Natural killer cell (primary cell): ENCODE measurements around the gene TTC28. TPM values are rescaled to one million over a fixed set of nuclear protein-coding genes. Genes with fewer than 3 reads are reported as not detected.

Source experiments
- ATAC-seq, 3 donors: fragments of 150-1000 bp in 2 of 3; fragments of 200-7000 bp in 1 of 3; cut with Tn5 transposase; 1 replicate in 1 of 3; 2 replicates in 2 of 3; pipeline ENCODE4 v1.10.0; 2021; ENCODE audit warnings: mild to moderate bottlenecking in 2 of 3, moderate library complexity in 2 of 3
- DNase-seq, 2 donors: peaks; one replicate each; pipeline versions ENCODE4 v3.0.0 to v3.0.0-alpha.2; 2013 to 2021; ENCODE audit warnings: mixed read lengths in 1 of 2
- H3K27ac ChIP-seq: one replicate; pipeline ENCODE4 v1.5.1; 2013; ENCODE audit warnings: mild to moderate bottlenecking, low read length
- H3K27me3 ChIP-seq: one replicate; pipeline ENCODE4 v1.6.1; 2013; ENCODE audit warnings: low read length; ENCODE audit not compliant: control insufficient read depth, insufficient read depth
- H3K36me3 ChIP-seq: one replicate; pipeline ENCODE4 v1.6.1; 2013; ENCODE audit warnings: low read length; ENCODE audit not compliant: control insufficient read depth, insufficient read depth
- H3K4me1 ChIP-seq: one replicate; pipeline ENCODE4 v1.6.1; 2013; ENCODE audit warnings: low read length; ENCODE audit not compliant: control insufficient read depth, insufficient read depth
- H3K4me3 ChIP-seq: one replicate; pipeline ENCODE4 v1.5.1; 2013; ENCODE audit warnings: low read length
- H3K9me3 ChIP-seq: one replicate; pipeline ENCODE4 v1.6.1; 2013; ENCODE audit warnings: low read length; ENCODE audit not compliant: control insufficient read depth, insufficient read depth
- H3K27ac Mint-ChIP-seq, 2 donors: one replicate each; pipeline ENCODE4 v1.8.0; 2022; ENCODE audit warnings: mild to moderate bottlenecking in 2 of 2, mixed read lengths in 2 of 2, moderate library complexity in 1 of 2
- H3K27me3 Mint-ChIP-seq, 2 donors: one replicate each; pipeline ENCODE4 v1.8.0; 2022; ENCODE audit warnings: low read depth in 2 of 2, mixed read lengths in 2 of 2
- H3K36me3 Mint-ChIP-seq: one replicate; pipeline ENCODE4 v1.8.0; 2022; ENCODE audit warnings: mixed read lengths
- H3K4me1 Mint-ChIP-seq, 2 donors: one replicate each; pipeline ENCODE4 v1.8.0; 2022; ENCODE audit warnings: mixed read lengths in 2 of 2
- H3K4me3 Mint-ChIP-seq: one replicate; pipeline ENCODE4 v1.8.0; 2022; ENCODE audit warnings: mild to moderate bottlenecking, moderate library complexity, mixed read lengths
- H3K9me3 Mint-ChIP-seq, 2 donors: one replicate each; pipeline ENCODE4 v1.8.0; 2022; ENCODE audit warnings: mixed read lengths in 2 of 2
- WGBS: methylation state at CpG from one replicate; pipeline ENCODE4 v1.1.7; 2013; ENCODE audit warnings: missing lambda C conversion rate; ENCODE audit not compliant: insufficient coverage; 5-methylcytosine and 5-hydroxymethylcytosine counted together
- intact Hi-C: fragments of 100-400 bp; cut with micrococcal nuclease; formaldehyde crosslinking; loops from one replicate; pipeline ENCODE4 v1.14.2; 2022
- total RNA-seq, 4 donors: library from RNA; stranded (reverse); fragments of 120-200 nt in 1 of 4; gene quantifications; one replicate each; pipeline versions ENCODE4 v1.2.3 to v1.2.4, GENCODE V29; 2013 to 2022
- TF ChIP-seq, protein P1 (sequence below): fragments of 200-600 bp; IDR thresholded peaks from one replicate; pipeline ENCODE4 v1.8.0; 2022; ENCODE audit warnings: antibody characterized with exemption

Gene TTC28
- total RNA-seq, 3 donors from 2014 or later (not counting 1 experiment from before 2014, with no cell fraction given), result 4.1 to 10.0 (median 8.6) TPM

GRCh38 chr22:28381429-28382167 is 298.0 kb downstream of the TTC28 start:
- ATAC-seq (no peak), DNase-seq (no peak)
- TF ChIP-seq, protein P1, sequence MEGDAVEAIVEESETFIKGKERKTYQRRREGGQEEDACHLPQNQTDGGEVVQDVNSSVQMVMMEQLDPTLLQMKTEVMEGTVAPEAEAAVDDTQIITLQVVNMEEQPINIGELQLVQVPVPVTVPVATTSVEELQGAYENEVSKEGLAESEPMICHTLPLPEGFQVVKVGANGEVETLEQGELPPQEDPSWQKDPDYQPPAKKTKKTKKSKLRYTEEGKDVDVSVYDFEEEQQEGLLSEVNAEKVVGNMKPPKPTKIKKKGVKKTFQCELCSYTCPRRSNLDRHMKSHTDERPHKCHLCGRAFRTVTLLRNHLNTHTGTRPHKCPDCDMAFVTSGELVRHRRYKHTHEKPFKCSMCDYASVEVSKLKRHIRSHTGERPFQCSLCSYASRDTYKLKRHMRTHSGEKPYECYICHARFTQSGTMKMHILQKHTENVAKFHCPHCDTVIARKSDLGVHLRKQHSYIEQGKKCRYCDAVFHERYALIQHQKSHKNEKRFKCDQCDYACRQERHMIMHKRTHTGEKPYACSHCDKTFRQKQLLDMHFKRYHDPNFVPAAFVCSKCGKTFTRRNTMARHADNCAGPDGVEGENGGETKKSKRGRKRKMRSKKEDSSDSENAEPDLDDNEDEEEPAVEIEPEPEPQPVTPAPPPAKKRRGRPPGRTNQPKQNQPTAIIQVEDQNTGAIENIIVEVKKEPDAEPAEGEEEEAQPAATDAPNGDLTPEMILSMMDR, result no peak
- no peaks in the 10 kb centered on the region for H3K27me3 ChIP-seq
- no peak overlapping the region for H3K27ac ChIP-seq
- no peaks in the 10 kb centered on the region for H3K4me1 ChIP-seq
- Mint-ChIP-seq H3K36me3 (no peaks in the 10 kb centered on the region), H3K4me1 (no peaks in the 10 kb centered on the region), H3K9me3 (no peaks in the 10 kb centered on the region), H3K4me3 (no peak overlapping the region), H3K27me3 (peaks cover 0 to 2% of the 10 kb centered on the region in 2 donors), H3K27ac (no peak overlapping the region)
- intact Hi-C loops, result no loop called here
- WGBS, result 83% methylated on average over 1 of the region's 3 CpGs
- no peaks in the 10 kb centered on the region for H3K9me3 ChIP-seq
- H3K36me3 ChIP-seq, result no peaks in the 10 kb centered on the region
- no peak overlapping the region for H3K4me3 ChIP-seq

DNA sequence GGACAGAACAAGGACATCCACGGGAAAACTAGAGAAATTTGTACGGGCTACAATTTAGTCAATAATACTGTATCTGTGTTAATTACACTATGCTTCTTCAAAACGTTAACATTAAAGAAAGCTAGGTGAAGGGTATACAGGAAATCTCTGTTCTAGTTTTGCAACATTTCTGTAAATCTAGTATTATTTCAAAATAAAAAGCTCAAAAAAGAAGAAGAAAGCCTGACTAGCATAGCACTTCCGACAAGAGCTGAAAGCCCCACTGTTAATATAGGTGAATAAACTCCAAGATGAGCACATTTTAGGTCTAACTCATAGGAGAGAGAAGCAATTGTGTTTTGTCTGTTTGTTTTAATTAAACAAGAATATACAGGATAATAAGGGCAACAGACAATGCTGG is 299.7 kb downstream of the TTC28 start:
- no peak for ATAC-seq
- intact Hi-C loops, result no loop called here
- no peaks in the 10 kb centered on the region for H3K9me3 Mint-ChIP-seq
- Histone ChIP-seq H3K36me3 (no peaks in the 10 kb centered on the region), H3K27me3 (no peaks in the 10 kb centered on the region), H3K27ac (no peak overlapping the region), H3K9me3 (no peaks in the 10 kb centered on the region), H3K4me3 (no peak overlapping the region), H3K4me1 (no peaks in the 10 kb centered on the region)
- TF ChIP-seq, protein P1, result no peak
- H3K4me3 Mint-ChIP-seq, result no peak overlapping the region
- WGBS, result 100% methylated on average over 2 of the region's 4 CpGs
- no peaks in the 10 kb centered on the region for H3K4me1 Mint-ChIP-seq
- no peak overlapping the region for H3K27ac Mint-ChIP-seq
- peaks cover 0 to 2% of the 10 kb centered on the region in 2 donors for H3K27me3 Mint-ChIP-seq
- no peak for DNase-seq
- H3K36me3 Mint-ChIP-seq, result no peaks in the 10 kb centered on the region

- Histone ChIP-seq H3K27ac (no peak overlapping the region), H3K36me3 (no peaks in the 10 kb centered on the region), H3K4me3 (no peak overlapping the region), H3K27me3 (no peaks in the 10 kb centered on the region), H3K4me1 (no peaks in the 10 kb centered on the region), H3K9me3 (no peaks in the 10 kb centered on the region)
- no peak overlapping the region for H3K27ac Mint-ChIP-seq
- intact Hi-C loops, result no loop called here
- no peak for DNase-seq
- no peaks in the 10 kb centered on the region for H3K36me3 Mint-ChIP-seq
- H3K4me1 Mint-ChIP-seq, result no peaks in the 10 kb centered on the region
- H3K4me3 Mint-ChIP-seq, result no peak overlapping the region
- ATAC-seq, result no peak
- peaks cover 0 to 2% of the 10 kb centered on the region in 2 donors for H3K27me3 Mint-ChIP-seq
- no peaks in the 10 kb centered on the region for H3K9me3 Mint-ChIP-seq
- TF ChIP-seq, protein P1, result no peak
Observed at GRCh38 chr22:28379075-28379779, 300.4 kb downstream of the TTC28 start.
